Esophagus squamous epithelium (tissue), 4 donors: ENCODE results near the gene TCOF1.

ENCODE experiments used
- POLR2A ChIP-seq, 4 donors: fragments of 450-650 bp; IDR thresholded peaks; one replicate each; pipeline ENCODE4 v1.6.1; 2017; ENCODE audit warnings: antibody characterized with exemption in 4 of 4, mild to moderate bottlenecking in 4 of 4, moderate library complexity in 3 of 4
- TF ChIP-seq, protein P1 (sequence below), 6 experiments: fragments of 450-650 bp in 4 of 6; fragments of 200-600 bp in 2 of 6; sonication (generic) in 2 of 6; IDR thresholded peaks; one replicate each; pipeline ENCODE4 v1.5.1; 2016 to 2019; ENCODE audit warnings: antibody characterized with exemption in 6 of 6, mild to moderate bottlenecking in 4 of 6, moderate library complexity in 4 of 6

DNA sequence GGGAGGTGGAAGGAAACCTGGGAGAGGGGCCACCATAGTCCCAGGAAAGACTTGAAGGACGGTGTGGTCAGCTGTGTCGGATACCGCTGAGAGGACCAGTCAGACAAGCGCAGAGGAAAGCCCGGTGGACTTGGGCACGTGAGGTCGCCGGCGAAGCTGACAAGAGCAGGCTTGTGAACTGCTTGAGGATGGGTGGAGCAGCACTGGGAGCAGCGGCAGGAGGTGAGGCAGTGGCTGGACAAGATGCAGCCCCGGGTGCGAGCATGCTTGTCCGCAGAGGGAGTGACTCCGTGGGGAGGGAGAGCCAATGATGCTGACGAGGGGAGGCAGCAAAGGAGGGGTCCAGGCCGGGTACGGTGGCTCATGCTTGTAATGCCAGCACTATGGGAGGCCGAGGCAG lies 73.6 kb downstream of the TCOF1 start:
- TF ChIP-seq, protein P1, sequence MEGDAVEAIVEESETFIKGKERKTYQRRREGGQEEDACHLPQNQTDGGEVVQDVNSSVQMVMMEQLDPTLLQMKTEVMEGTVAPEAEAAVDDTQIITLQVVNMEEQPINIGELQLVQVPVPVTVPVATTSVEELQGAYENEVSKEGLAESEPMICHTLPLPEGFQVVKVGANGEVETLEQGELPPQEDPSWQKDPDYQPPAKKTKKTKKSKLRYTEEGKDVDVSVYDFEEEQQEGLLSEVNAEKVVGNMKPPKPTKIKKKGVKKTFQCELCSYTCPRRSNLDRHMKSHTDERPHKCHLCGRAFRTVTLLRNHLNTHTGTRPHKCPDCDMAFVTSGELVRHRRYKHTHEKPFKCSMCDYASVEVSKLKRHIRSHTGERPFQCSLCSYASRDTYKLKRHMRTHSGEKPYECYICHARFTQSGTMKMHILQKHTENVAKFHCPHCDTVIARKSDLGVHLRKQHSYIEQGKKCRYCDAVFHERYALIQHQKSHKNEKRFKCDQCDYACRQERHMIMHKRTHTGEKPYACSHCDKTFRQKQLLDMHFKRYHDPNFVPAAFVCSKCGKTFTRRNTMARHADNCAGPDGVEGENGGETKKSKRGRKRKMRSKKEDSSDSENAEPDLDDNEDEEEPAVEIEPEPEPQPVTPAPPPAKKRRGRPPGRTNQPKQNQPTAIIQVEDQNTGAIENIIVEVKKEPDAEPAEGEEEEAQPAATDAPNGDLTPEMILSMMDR (IDR thresholded peaks at IDR 0.05), result no peak
- no peak for TF ChIP-seq POLR2A (IDR thresholded peaks at IDR 0.05)
